Right atrium auricular region (tissue), 2 donors: Measurements from ENCODE around the gene INPP5D. TPM values are rescaled to one million over a fixed set of nuclear protein-coding genes. Genes with fewer than 3 reads are reported as not detected.

Source experiments
- DNase-seq: peaks from one replicate; pipeline ENCODE4 v3.0.0-alpha.2; 2019; ENCODE audit warnings: low spot score
- H3K27ac ChIP-seq, 2 donors: fragments of 200-600 bp; sonication (generic); 1 replicate in 1 of 2; 2 replicates in 1 of 2; pipeline ENCODE4 v1.5.1; 2016 to 2019
- H3K27me3 ChIP-seq, 2 donors: fragments of 200-600 bp; sonication (generic); one replicate each; pipeline versions ENCODE4 v1.5.1 to v1.6.0; 2017 to 2019
- H3K36me3 ChIP-seq: fragments of 200-600 bp; sonication (generic); one replicate; pipeline ENCODE4 v1.5.1; 2016
- H3K4me1 ChIP-seq, 2 donors: fragments of 200-600 bp; sonication (generic); one replicate each; pipeline versions ENCODE4 v1.5.1 to v1.6.0; 2017 to 2019
- H3K4me3 ChIP-seq, 2 donors: fragments of 200-600 bp; sonication (generic); 1 replicate in 1 of 2; 2 replicates in 1 of 2; pipeline ENCODE4 v1.5.1; 2017 to 2019; ENCODE audit warnings: mild to moderate bottlenecking in 1 of 2, moderate library complexity in 1 of 2
- H3K9me3 ChIP-seq, 2 donors: fragments of 200-600 bp; sonication (generic); one replicate each; pipeline ENCODE4 v1.5.1; 2019
- total RNA-seq, 2 donors: library from RNA; depleted of rRNA; stranded (reverse); fragments of >200 nt; gene quantifications; one replicate each; pipeline ENCODE4 v1.1.0, GENCODE V29; 2016
- TF ChIP-seq, protein P1 (sequence below), 2 donors: fragments of 200-600 bp; sonication (generic); IDR thresholded peaks; one replicate each; pipeline ENCODE4 v1.5.1; 2019; ENCODE audit warnings: antibody characterized with exemption in 2 of 2

Gene INPP5D
- total RNA-seq, 2 donors from 2014 or later = 2.9 to 7.0 TPM

DNA sequence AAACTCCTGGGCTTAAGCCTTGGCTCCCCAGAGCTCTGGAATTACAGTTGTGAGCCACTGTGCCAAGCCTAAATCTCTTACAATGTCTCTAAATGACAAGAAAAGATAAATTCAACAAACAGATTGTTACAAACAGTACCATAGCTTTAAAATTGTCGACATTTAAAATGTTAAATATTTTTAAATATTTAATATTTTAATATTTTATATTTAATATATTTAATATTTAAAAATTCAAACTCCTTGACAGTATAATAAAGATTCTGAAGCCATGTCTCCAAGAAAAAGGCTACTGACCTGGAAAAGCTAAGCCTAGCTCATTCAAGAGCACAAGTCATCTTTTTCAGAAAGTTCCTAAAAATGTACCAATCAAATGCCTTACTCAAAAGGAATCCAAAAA lies 75.3 kb downstream of the INPP5D start:
- Histone ChIP-seq H3K27me3 (no peaks in the 10 kb centered on the region), H3K27ac (no peak overlapping the region), H3K4me3 (no peak overlapping the region), H3K4me1 (no peaks in the 10 kb centered on the region), H3K9me3 (no peaks in the 10 kb centered on the region), H3K36me3 (no peaks in the 10 kb centered on the region)
- DNase-seq = no peak
- TF ChIP-seq, protein P1, sequence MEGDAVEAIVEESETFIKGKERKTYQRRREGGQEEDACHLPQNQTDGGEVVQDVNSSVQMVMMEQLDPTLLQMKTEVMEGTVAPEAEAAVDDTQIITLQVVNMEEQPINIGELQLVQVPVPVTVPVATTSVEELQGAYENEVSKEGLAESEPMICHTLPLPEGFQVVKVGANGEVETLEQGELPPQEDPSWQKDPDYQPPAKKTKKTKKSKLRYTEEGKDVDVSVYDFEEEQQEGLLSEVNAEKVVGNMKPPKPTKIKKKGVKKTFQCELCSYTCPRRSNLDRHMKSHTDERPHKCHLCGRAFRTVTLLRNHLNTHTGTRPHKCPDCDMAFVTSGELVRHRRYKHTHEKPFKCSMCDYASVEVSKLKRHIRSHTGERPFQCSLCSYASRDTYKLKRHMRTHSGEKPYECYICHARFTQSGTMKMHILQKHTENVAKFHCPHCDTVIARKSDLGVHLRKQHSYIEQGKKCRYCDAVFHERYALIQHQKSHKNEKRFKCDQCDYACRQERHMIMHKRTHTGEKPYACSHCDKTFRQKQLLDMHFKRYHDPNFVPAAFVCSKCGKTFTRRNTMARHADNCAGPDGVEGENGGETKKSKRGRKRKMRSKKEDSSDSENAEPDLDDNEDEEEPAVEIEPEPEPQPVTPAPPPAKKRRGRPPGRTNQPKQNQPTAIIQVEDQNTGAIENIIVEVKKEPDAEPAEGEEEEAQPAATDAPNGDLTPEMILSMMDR (IDR thresholded peaks at IDR 0.05) = no peak

- Histone ChIP-seq H3K4me1 (no peaks in the 10 kb centered on the region), H3K27me3 (no peaks in the 10 kb centered on the region), H3K27ac (no peak overlapping the region), H3K36me3 (no peaks in the 10 kb centered on the region), H3K4me3 (no peak overlapping the region), H3K9me3 (no peaks in the 10 kb centered on the region)
- no peak for DNase-seq
- TF ChIP-seq, protein P1 (IDR thresholded peaks at IDR 0.05) = no peak
Measured at GRCh38 chr2:233137040-233137439, 76.9 kb downstream of the INPP5D start.

DNA sequence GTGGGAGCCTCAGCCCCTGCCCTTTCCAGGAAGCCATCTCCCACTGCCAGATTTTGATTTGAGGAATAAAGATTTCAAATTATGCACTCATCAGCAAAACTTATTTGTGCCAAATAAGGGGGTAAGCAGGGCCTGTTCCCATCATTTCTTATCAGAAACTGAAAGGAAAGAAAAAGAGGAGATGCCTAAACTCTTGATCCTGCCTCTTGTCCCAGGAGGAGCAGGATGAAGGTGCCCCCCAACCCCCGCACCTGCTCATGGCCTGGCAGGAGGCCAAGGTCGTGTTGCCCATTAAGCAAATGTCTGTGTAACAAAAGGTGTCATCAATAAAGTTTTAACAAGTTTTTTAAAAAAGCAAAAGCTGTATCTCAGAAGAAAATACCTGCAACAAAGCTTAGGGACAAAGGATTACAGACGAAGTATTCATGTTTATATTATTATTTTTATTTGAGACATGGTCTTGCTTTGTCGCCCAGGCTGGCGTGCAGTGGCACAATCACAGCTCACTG lies 80.0 kb downstream of the INPP5D start:
- no peaks in the 10 kb centered on the region for H3K27me3 ChIP-seq
- DNase-seq = no peak
- TF ChIP-seq, protein P1 (IDR thresholded peaks at IDR 0.05) = no peak
- H3K27ac ChIP-seq = no peak overlapping the region
- H3K36me3 ChIP-seq = no peaks in the 10 kb centered on the region
- H3K4me1 ChIP-seq = no peaks in the 10 kb centered on the region
- no peaks in the 10 kb centered on the region for H3K9me3 ChIP-seq
- no peak overlapping the region for H3K4me3 ChIP-seq

GRCh38 chr2:233140978-233141377 lies 80.8 kb downstream of the INPP5D start:
- no peaks in the 10 kb centered on the region for H3K9me3 ChIP-seq
- H3K36me3 ChIP-seq = no peaks in the 10 kb centered on the region
- TF ChIP-seq, protein P1 (IDR thresholded peaks at IDR 0.05) = no peak
- H3K4me3 ChIP-seq = no peak overlapping the region
- no peaks in the 10 kb centered on the region for H3K27me3 ChIP-seq
- H3K27ac ChIP-seq = no peak overlapping the region
- no peak for DNase-seq
- no peaks in the 10 kb centered on the region for H3K4me1 ChIP-seq

DNA sequence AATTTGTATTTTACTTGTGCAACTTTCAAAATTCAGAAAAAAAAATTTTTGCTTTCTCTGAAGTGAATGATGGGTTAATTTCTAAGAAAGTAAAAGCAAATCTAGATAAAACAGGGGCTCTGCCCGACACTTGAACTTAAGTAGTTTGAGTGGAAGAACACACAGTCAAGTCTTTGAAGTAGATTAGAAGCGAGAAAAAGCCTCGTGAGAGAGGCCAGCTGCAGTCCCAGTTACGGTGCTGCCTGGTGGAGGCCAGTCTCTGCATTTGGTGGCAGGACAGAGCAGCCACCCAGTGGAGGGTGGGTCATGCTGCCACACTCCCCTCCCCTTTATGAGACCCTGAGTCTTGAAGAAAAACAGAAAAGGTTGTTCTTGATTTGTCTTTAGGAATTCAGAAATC lies 81.8 kb downstream of the INPP5D start:
- no peak for DNase-seq
- no peak overlapping the region for H3K27ac ChIP-seq
- no peaks in the 10 kb centered on the region for H3K27me3 ChIP-seq
- no peaks in the 10 kb centered on the region for H3K36me3 ChIP-seq
- H3K4me3 ChIP-seq = no peak overlapping the region
- no peaks in the 10 kb centered on the region for H3K9me3 ChIP-seq
- H3K4me1 ChIP-seq = no peaks in the 10 kb centered on the region
- TF ChIP-seq, protein P1 (IDR thresholded peaks at IDR 0.05) = no peak

DNA sequence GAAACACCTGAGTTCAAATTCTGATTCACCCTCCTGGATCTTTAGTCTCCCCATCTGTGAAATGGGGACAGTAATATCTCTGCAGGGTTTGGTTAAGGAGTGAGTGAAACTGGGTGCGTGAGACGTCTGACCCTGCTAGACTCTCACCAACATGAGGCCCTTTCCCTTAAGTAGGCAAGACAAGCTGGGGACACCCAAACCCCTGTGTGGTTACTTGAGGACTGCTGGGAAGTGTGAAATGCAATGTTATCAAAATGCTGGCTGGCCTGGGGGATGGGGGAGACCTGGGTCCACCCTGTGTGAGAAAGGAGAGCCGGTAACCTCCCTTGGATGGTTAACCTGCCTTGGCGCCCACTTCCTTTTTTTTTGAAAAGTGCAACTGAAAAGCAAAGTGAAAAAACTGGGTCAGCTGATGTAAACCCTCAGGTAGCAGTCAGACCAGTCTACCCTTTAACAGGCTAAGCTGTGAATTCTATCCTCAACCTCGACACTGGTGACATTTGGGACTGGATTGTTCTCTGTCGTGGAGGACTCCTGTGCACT lies 82.3 kb downstream of the INPP5D start:
- H3K27ac ChIP-seq = no peak overlapping the region
- no peaks in the 10 kb centered on the region for H3K27me3 ChIP-seq
- H3K9me3 ChIP-seq = no peaks in the 10 kb centered on the region
- TF ChIP-seq, protein P1 (IDR thresholded peaks at IDR 0.05) = no peak
- H3K36me3 ChIP-seq = no peaks in the 10 kb centered on the region
- DNase-seq = no peak
- no peak overlapping the region for H3K4me3 ChIP-seq
- H3K4me1 ChIP-seq = no peaks in the 10 kb centered on the region
